HG02840 (cell line): Measurements from ENCODE around the gene SLC25A26.

Experiments
- ATAC-seq: cut with Tn5 transposase; IDR thresholded peaks from one replicate; pipeline ENCODE4 v1.9.1; 2021; ENCODE audit warnings: mild to moderate bottlenecking, moderate library complexity, moderate number of reproducible peaks; ENCODE audit not compliant: unreplicated experiment, low FRiP score

The SLC25A26 gene

GRCh38 chr3:66312039-66312438 is 91.2 kb downstream of the SLC25A26 start:
- no peak for ATAC-seq

GRCh38 chr3:66314455-66314854 is 93.7 kb downstream of the SLC25A26 start:
- ATAC-seq: no peak

GRCh38 chr3:66317750-66318376 is 97.1 kb downstream of the SLC25A26 start:
- no peak for ATAC-seq

- no peak for ATAC-seq
These were observed 99.6 kb downstream of the SLC25A26 start for GRCh38 chr3:66320390-66320789.

GRCh38 chr3:66322436-66322835 is 101.6 kb downstream of the SLC25A26 start:
- ATAC-seq: no peak

- no peak for ATAC-seq
These were observed 105.5 kb downstream of the SLC25A26 start for GRCh38 chr3:66326340-66326739.

- ATAC-seq: no peak
These were observed 114.9 kb downstream of the SLC25A26 start for GRCh38 chr3:66335671-66336070.

GRCh38 chr3:66336333-66336766 is 115.5 kb downstream of the SLC25A26 start:
- ATAC-seq: no peak

GRCh38 chr3:66338927-66339326 is 118.1 kb downstream of the SLC25A26 start:
- ATAC-seq: no peak

GRCh38 chr3:66342717-66343356 is 122.0 kb downstream of the SLC25A26 start:
- ATAC-seq: no peak

GRCh38 chr3:66344391-66344811 is 123.6 kb downstream of the SLC25A26 start:
- ATAC-seq: no peak

GRCh38 chr3:66344848-66345578 is 124.2 kb downstream of the SLC25A26 start:
- no peak for ATAC-seq

GRCh38 chr3:66348704-66349103 is 127.9 kb downstream of the SLC25A26 start:
- no peak for ATAC-seq

GRCh38 chr3:66350601-66351000 is 129.8 kb downstream of the SLC25A26 start:
- no peak for ATAC-seq

GRCh38 chr3:66353039-66353438 is 132.2 kb downstream of the SLC25A26 start:
- ATAC-seq: no peak

- ATAC-seq: no peak
These were observed 132.7 kb downstream of the SLC25A26 start for GRCh38 chr3:66353530-66353929.

- no peak for ATAC-seq
These were observed 133.2 kb downstream of the SLC25A26 start for GRCh38 chr3:66354001-66354400.

- ATAC-seq: no peak
These were observed 134.6 kb downstream of the SLC25A26 start for GRCh38 chr3:66355394-66355793.

- ATAC-seq: no peak
These were observed 135.2 kb downstream of the SLC25A26 start for GRCh38 chr3:66355997-66356396.

- no peak for ATAC-seq
These were observed 140.6 kb downstream of the SLC25A26 start for GRCh38 chr3:66361356-66361755.

- no peak for ATAC-seq
These were observed 141.7 kb downstream of the SLC25A26 start for GRCh38 chr3:66362541-66362941.

GRCh38 chr3:66363148-66363547 is 142.3 kb downstream of the SLC25A26 start:
- no peak for ATAC-seq
